ENCODE data around the gene ZBTB7C.

GRCh38 chr18:48219810-48220499 is 189.2 kb downstream of the ZBTB7C start:
- TF ChIP-seq CTCF (conservative IDR thresholded peaks at IDR 0.05; ENCODE audit: low read depth, low read length), result no peak
- TF ChIP-seq FOS (IDR thresholded peaks at IDR 0.05; ENCODE audit: low read depth, low read length), result no peak
- TF ChIP-seq RAD21 (IDR thresholded peaks at IDR 0.05; ENCODE audit: low read length), result no peak
- no peak for TF ChIP-seq RFX5 (IDR thresholded peaks at IDR 0.05; ENCODE audit: low read depth, low read length)
- no peak for TF ChIP-seq POLR2A (IDR thresholded peaks at IDR 0.05; ENCODE audit: low read depth, low read length)
